Cardiac fibroblast (primary cell): ENCODE results near the gene GMPPA.

Experiments
- DNase-seq, 2 donors: peaks; one replicate each; pipeline versions ENCODE4 v3.0.0 to v3.0.0-alpha.2; 2010; ENCODE audit warnings: low read depth in 2 of 2
- H3K4me3 ChIP-seq, 2 donors: replicated peaks in 1 of 2; 1 replicate in 1 of 2; 2 replicates in 1 of 2; pipeline ENCODE4 v1.5.1; 2011; ENCODE audit warnings: low read depth in 2 of 2, low read length in 2 of 2, mild to moderate bottlenecking in 2 of 2, moderate library complexity in 1 of 2
- TF ChIP-seq, protein P1 (sequence below): IDR thresholded peaks from one replicate; pipeline ENCODE4 v1.5.1; 2011; ENCODE audit warnings: low read depth, mild to moderate bottlenecking, low read length, inconsistent platforms

The GMPPA gene

DNA sequence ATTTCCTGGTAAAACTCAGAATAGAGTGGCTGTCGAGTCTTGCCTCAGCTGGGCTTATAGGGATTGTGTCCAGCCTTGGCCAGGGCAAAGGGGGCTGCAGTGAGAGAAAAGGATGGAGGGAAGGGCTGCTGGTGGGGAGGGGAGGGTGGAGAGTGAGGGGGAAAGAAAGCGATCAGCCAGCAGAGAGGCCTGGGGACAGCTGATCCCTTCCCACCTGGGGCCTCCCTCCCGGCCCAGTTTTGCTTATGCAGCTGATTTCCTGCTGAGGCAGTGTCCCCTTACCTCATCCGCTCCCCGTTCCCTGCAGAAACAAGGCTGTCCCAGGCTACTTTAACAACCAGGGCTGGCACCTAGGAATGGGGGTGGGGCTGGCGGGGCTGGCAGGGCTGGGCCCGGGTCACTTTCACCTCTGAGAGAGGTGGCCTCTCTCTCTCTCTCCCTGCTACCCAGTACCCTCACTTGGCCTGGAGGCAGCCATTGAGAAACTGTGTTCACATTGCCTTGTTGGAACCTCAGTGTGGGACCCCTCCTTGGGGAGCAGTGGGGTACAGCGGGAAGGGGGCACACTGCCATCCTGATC is 12.2 kb upstream of the GMPPA start:
- no peak overlapping the region for H3K4me3 ChIP-seq
- TF ChIP-seq, protein P1, sequence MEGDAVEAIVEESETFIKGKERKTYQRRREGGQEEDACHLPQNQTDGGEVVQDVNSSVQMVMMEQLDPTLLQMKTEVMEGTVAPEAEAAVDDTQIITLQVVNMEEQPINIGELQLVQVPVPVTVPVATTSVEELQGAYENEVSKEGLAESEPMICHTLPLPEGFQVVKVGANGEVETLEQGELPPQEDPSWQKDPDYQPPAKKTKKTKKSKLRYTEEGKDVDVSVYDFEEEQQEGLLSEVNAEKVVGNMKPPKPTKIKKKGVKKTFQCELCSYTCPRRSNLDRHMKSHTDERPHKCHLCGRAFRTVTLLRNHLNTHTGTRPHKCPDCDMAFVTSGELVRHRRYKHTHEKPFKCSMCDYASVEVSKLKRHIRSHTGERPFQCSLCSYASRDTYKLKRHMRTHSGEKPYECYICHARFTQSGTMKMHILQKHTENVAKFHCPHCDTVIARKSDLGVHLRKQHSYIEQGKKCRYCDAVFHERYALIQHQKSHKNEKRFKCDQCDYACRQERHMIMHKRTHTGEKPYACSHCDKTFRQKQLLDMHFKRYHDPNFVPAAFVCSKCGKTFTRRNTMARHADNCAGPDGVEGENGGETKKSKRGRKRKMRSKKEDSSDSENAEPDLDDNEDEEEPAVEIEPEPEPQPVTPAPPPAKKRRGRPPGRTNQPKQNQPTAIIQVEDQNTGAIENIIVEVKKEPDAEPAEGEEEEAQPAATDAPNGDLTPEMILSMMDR, result no peak
- DNase-seq, result no peak

DNA sequence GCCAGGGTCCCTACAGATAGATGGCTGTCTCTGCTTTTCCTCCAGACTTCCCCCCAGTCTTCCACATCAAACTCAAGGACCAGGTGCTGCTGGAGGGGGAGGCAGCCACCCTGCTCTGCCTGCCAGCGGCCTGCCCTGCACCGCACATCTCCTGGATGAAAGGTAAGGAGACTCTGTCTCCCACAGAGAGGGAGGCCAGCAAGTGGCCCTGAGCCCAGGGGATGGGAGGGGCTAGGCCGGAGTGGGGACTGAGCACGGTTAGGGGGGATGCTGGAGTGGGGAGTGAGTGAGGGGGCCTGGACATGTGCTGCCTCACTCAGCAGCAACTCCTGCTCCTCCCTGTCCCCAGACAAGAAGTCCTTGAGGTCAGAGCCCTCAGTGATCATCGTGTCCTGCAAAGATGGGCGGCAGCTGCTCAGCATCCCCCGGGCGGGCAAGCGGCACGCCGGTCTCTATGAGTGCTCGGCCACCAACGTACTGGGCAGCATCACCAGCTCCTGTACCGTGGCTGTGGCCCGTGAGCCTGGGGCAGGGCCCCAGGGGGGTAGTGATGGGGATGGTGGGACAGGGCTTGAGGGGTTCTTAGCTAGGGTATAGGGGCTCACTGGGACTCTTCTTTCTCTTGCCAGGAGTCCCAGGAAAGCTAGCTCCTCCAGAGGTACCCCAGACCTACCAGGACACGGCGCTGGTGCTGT is 10.4 kb upstream of the GMPPA start:
- H3K4me3 ChIP-seq, result no peak overlapping the region
- TF ChIP-seq, protein P1, result no peak
- no peak for DNase-seq

DNA sequence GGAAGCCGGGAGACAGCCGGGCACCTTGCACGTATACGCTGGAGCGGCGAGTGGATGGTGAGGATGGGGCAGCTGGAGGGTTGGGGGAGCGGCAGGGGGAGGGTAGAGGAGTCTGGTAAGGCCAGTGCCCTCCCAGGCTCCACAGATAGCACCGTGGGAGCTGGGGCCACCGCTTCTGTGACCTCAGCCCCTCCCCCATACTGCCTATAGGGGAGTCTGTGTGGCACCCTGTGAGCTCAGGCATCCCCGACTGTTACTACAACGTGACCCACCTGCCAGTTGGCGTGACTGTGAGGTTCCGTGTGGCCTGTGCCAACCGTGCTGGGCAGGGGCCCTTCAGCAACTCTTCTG is 9.9 kb upstream of the GMPPA start:
- no peak overlapping the region for H3K4me3 ChIP-seq
- TF ChIP-seq, protein P1, result no peak
- no peak for DNase-seq

DNA sequence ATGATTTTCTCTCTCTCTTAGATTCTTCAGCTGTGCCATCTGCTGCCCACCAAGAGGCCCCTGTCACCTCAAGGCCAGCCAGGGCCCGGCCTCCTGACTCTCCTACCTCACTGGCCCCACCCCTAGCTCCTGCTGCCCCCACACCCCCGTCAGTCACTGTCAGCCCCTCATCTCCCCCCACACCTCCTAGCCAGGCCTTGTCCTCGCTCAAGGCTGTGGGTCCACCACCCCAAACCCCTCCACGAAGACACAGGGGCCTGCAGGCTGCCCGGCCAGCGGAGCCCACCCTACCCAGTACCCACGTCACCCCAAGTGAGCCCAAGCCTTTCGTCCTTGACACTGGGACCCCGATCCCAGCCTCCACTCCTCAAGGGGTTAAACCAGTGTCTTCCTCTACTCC is 9.4 kb upstream of the GMPPA start:
- no peak for DNase-seq
- no peak overlapping the region for H3K4me3 ChIP-seq
- TF ChIP-seq, protein P1, result no peak

DNA sequence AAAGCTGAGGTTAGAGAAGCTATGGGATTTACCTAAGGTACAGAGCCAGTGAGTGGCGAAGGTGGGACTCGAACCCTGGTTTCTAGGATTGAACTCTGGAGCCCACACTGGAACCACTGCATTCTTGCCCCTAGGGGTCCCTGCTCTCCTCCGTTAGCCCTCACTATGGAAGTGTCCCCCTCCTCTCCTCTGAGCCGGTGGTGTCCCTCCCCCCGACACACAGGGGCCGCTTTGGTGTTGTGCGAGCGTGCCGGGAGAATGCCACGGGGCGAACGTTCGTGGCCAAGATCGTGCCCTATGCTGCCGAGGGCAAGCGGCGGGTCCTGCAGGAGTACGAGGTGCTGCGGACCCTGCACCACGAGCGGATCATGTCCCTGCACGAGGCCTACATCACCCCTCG is 8.5 kb upstream of the GMPPA start:
- TF ChIP-seq, protein P1, result no peak
- DNase-seq, result no peak
- H3K4me3 ChIP-seq, result no peak overlapping the region

DNA sequence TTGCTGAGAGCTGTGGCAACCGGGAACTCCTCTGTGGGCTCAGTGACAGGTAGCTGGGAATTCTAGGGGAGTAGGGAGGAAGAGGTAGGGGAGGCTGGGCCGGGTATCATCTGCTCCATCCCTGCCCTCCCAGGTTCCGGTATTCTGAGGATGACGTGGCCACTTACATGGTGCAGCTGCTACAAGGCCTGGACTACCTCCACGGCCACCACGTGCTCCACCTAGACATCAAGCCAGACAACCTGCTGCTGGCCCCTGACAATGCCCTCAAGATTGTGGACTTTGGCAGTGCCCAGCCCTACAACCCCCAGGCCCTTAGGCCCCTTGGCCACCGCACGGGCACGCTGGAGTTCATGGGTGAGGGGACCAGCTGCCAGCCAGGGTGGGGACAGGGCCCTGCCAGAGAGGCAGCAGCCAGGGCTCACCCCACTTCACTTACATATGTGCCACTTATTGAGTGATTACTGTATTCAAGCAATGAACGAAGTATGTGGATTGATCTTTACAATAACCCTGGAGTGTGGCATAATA is 8.0 kb upstream of the GMPPA start:
- H3K4me3 ChIP-seq, result no peak overlapping the region
- TF ChIP-seq, protein P1, result no peak
- no peak for DNase-seq
